Measurements from ENCODE around the gene PRR23B. TPM values are rescaled to one million over a fixed set of nuclear protein-coding genes. Genes with fewer than 3 reads are reported as not detected.

The PRR23B gene
- total and polyA plus RNA-seq, 2 experiments from 2014 or later = not detected

DNA sequence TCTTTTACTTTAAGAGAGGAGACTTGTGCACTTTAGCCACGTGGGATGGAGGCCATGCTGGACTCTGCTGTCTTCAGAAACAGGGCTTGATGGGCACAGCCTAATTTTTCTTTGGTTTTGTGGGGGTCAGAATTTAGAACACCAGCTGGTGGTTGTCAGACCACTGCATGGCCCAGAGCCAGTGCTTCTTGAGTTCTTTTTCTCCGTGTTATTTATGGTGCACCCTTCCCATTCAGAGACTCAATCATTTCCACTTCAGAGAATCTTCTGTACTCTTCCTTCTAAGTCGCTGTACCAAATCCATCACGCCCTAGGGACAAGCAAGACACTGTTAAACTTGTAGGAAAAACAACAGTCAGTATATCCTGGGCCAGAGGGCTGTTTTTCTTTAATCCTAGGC lies 34.8 kb downstream of the PRR23B start:
- no peaks in the 10 kb centered on the region for H3K79me2 ChIP-seq (replicated peaks; ENCODE audit: insufficient read depth)
- no peaks in the 10 kb centered on the region for H3K27me3 ChIP-seq (ENCODE audit: insufficient read depth)
- Mint-ChIP-seq H3K36me3 (ENCODE audit: low read depth) (no peaks in the 10 kb centered on the region), H3K27me3 (ENCODE audit: insufficient read depth, low read depth, poor library complexity) (peaks cover 3% of the 10 kb centered on the region), H3K4me3 (no peak overlapping the region), H3K4me1 (no peaks in the 10 kb centered on the region), H3K27ac (no peak overlapping the region), H3K9me3 (no peaks in the 10 kb centered on the region)
- no peak overlapping the region for H3K4me2 ChIP-seq
- no peak overlapping the region for H3K4me3 ChIP-seq
- no peaks in the 10 kb centered on the region for H4K20me1 ChIP-seq (replicated peaks; ENCODE audit: insufficient read depth)
- no peaks in the 10 kb centered on the region for H3K36me3 ChIP-seq (ENCODE audit: insufficient read depth)
- H3K9me2 ChIP-seq (ENCODE audit: insufficient read depth) = no peaks in the 10 kb centered on the region
- TF ChIP-seq NANOG (IDR thresholded peaks at IDR 0.05; ENCODE audit: borderline replicate concordance) (no peak), EZH2 (IDR thresholded peaks at IDR 0.05; ENCODE audit: low read depth, unreplicated experiment) (no peak), ZNF331 (CRISPR knock-in tag; IDR thresholded peaks at IDR 0.05; ENCODE audit: low read depth) (no peak), STAT1 (IDR thresholded peaks at IDR 0.05; ENCODE audit: unreplicated experiment) (no peak), POLR2AphosphoS5 (IDR thresholded peaks at IDR 0.05; ENCODE audit: low read depth) (no peak), JUNB (IDR thresholded peaks at IDR 0.05; ENCODE audit: unreplicated experiment) (no peak), ZNF114 (CRISPR knock-in tag; IDR thresholded peaks at IDR 0.05) (no peak), CREB1 (CRISPR knock-in tag; IDR thresholded peaks at IDR 0.05; ENCODE audit: low read depth) (no peak), EZH2phosphoT487 (IDR thresholded peaks at IDR 0.05; ENCODE audit: unreplicated experiment) (no peak)
- TF ChIP-seq, protein P1, sequence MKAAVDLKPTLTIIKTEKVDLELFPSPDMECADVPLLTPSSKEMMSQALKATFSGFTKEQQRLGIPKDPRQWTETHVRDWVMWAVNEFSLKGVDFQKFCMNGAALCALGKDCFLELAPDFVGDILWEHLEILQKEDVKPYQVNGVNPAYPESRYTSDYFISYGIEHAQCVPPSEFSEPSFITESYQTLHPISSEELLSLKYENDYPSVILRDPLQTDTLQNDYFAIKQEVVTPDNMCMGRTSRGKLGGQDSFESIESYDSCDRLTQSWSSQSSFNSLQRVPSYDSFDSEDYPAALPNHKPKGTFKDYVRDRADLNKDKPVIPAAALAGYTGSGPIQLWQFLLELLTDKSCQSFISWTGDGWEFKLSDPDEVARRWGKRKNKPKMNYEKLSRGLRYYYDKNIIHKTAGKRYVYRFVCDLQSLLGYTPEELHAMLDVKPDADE (IDR thresholded peaks at IDR 0.05) = no peak
- TF ChIP-seq, protein P2, sequence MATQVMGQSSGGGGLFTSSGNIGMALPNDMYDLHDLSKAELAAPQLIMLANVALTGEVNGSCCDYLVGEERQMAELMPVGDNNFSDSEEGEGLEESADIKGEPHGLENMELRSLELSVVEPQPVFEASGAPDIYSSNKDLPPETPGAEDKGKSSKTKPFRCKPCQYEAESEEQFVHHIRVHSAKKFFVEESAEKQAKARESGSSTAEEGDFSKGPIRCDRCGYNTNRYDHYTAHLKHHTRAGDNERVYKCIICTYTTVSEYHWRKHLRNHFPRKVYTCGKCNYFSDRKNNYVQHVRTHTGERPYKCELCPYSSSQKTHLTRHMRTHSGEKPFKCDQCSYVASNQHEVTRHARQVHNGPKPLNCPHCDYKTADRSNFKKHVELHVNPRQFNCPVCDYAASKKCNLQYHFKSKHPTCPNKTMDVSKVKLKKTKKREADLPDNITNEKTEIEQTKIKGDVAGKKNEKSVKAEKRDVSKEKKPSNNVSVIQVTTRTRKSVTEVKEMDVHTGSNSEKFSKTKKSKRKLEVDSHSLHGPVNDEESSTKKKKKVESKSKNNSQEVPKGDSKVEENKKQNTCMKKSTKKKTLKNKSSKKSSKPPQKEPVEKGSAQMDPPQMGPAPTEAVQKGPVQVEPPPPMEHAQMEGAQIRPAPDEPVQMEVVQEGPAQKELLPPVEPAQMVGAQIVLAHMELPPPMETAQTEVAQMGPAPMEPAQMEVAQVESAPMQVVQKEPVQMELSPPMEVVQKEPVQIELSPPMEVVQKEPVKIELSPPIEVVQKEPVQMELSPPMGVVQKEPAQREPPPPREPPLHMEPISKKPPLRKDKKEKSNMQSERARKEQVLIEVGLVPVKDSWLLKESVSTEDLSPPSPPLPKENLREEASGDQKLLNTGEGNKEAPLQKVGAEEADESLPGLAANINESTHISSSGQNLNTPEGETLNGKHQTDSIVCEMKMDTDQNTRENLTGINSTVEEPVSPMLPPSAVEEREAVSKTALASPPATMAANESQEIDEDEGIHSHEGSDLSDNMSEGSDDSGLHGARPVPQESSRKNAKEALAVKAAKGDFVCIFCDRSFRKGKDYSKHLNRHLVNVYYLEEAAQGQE (IDR thresholded peaks at IDR 0.05; ENCODE audit: unreplicated experiment) = no peak
- TF ChIP-seq, protein P3, sequence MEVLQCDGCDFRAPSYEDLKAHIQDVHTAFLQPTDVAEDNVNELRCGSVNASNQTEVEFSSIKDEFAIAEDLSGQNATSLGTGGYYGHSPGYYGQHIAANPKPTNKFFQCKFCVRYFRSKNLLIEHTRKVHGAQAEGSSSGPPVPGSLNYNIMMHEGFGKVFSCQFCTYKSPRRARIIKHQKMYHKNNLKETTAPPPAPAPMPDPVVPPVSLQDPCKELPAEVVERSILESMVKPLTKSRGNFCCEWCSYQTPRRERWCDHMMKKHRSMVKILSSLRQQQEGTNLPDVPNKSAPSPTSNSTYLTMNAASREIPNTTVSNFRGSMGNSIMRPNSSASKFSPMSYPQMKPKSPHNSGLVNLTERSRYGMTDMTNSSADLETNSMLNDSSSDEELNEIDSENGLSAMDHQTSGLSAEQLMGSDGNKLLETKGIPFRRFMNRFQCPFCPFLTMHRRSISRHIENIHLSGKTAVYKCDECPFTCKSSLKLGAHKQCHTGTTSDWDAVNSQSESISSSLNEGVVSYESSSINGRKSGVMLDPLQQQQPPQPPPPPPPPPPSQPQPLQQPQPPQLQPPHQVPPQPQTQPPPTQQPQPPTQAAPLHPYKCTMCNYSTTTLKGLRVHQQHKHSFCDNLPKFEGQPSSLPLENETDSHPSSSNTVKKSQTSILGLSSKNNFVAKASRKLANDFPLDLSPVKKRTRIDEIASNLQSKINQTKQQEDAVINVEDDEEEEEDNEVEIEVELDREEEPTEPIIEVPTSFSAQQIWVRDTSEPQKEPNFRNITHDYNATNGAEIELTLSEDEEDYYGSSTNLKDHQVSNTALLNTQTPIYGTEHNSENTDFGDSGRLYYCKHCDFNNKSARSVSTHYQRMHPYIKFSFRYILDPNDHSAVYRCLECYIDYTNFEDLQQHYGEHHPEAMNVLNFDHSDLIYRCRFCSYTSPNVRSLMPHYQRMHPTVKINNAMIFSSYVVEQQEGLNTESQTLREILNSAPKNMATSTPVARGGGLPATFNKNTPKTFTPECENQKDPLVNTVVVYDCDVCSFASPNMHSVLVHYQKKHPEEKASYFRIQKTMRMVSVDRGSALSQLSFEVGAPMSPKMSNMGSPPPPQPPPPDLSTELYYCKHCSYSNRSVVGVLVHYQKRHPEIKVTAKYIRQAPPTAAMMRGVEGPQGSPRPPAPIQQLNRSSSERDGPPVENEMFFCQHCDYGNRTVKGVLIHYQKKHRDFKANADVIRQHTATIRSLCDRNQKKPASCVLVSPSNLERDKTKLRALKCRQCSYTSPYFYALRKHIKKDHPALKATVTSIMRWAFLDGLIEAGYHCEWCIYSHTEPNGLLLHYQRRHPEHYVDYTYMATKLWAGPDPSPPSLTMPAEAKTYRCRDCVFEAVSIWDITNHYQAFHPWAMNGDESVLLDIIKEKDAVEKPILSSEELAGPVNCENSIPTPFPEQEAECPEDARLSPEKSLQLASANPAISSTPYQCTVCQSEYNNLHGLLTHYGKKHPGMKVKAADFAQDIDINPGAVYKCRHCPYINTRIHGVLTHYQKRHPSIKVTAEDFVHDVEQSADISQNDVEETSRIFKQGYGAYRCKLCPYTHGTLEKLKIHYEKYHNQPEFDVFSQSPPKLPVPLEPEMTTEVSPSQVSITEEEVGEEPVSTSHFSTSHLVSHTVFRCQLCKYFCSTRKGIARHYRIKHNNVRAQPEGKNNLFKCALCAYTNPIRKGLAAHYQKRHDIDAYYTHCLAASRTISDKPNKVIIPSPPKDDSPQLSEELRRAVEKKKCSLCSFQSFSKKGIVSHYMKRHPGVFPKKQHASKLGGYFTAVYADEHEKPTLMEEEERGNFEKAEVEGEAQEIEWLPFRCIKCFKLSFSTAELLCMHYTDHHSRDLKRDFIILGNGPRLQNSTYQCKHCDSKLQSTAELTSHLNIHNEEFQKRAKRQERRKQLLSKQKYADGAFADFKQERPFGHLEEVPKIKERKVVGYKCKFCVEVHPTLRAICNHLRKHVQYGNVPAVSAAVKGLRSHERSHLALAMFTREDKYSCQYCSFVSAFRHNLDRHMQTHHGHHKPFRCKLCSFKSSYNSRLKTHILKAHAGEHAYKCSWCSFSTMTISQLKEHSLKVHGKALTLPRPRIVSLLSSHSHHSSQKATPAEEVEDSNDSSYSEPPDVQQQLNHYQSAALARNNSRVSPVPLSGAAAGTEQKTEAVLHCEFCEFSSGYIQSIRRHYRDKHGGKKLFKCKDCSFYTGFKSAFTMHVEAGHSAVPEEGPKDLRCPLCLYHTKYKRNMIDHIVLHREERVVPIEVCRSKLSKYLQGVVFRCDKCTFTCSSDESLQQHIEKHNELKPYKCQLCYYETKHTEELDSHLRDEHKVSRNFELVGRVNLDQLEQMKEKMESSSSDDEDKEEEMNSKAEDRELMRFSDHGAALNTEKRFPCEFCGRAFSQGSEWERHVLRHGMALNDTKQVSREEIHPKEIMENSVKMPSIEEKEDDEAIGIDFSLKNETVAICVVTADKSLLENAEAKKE (CRISPR knock-in tag; IDR thresholded peaks at IDR 0.05) = no peak
- TF ChIP-seq, protein P4, sequence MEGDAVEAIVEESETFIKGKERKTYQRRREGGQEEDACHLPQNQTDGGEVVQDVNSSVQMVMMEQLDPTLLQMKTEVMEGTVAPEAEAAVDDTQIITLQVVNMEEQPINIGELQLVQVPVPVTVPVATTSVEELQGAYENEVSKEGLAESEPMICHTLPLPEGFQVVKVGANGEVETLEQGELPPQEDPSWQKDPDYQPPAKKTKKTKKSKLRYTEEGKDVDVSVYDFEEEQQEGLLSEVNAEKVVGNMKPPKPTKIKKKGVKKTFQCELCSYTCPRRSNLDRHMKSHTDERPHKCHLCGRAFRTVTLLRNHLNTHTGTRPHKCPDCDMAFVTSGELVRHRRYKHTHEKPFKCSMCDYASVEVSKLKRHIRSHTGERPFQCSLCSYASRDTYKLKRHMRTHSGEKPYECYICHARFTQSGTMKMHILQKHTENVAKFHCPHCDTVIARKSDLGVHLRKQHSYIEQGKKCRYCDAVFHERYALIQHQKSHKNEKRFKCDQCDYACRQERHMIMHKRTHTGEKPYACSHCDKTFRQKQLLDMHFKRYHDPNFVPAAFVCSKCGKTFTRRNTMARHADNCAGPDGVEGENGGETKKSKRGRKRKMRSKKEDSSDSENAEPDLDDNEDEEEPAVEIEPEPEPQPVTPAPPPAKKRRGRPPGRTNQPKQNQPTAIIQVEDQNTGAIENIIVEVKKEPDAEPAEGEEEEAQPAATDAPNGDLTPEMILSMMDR (conservative IDR thresholded peaks at IDR 0.05; ENCODE audit: low read depth in 2 of 2) = no peak
- ATAC-seq (no peak), DNase-seq (ENCODE audit: low spot score) (no peak)
- no peaks in the 10 kb centered on the region for H3F3A ChIP-seq (replicated peaks; ENCODE audit: low read depth)
- H2AFZ ChIP-seq = no peak overlapping the region
- H3K4me1 ChIP-seq (ENCODE audit: insufficient read depth) = no peaks in the 10 kb centered on the region
- H3K27ac ChIP-seq (ENCODE audit: low read depth) = no peak overlapping the region
